HepG2 (cell line): ENCODE measurements around the gene NOP14. TPM values are rescaled to one million over a fixed set of nuclear protein-coding genes. Genes with fewer than 3 reads are reported as not detected.

Experiments
- AFF4 ChIP-seq: sonication (generic); formaldehyde crosslinking; IDR thresholded peaks from 2 replicates; pipeline ENCODE4 v1.4.0; 2020; ENCODE audit warnings: missing genetic modification reagents
- ERF ChIP-seq: IDR thresholded peaks from 2 replicates; pipeline ENCODE4 v1.6.1; 2018; ENCODE audit warnings: missing biosample characterization, missing genetic modification reagents
- HDAC1 ChIP-seq: sonication (generic); formaldehyde crosslinking; IDR thresholded peaks from 2 replicates; pipeline ENCODE4 v1.5.1; 2020; ENCODE audit warnings: mild to moderate bottlenecking, missing genetic modification reagents
- MXI1 ChIP-seq: IDR thresholded peaks from 3 replicates; pipeline ENCODE4 v1.6.1; 2012; ENCODE audit warnings: low read depth, low read length, inconsistent platforms, borderline replicate concordance
- PHB2 ChIP-seq: fragments of 450-650 bp; IDR thresholded peaks from 2 replicates; pipeline ENCODE4 v1.6.1; 2018; ENCODE audit not compliant: partially characterized antibody
- ZNF260 ChIP-seq: sonication (generic); formaldehyde crosslinking; IDR thresholded peaks from 2 replicates; pipeline ENCODE4 v1.4.0; 2020; ENCODE audit warnings: missing genetic modification reagents, low read depth, mild to moderate bottlenecking, borderline replicate concordance
- ZNF562 ChIP-seq: sonication (generic); formaldehyde crosslinking; IDR thresholded peaks from 2 replicates; pipeline ENCODE4 v1.8.0; 2022; ENCODE audit warnings: missing genetic modification reagents, borderline replicate concordance
- ZSCAN21 ChIP-seq: sonication (generic); formaldehyde crosslinking; IDR thresholded peaks from 2 replicates; pipeline ENCODE4 v1.8.0; 2022; ENCODE audit warnings: mild to moderate bottlenecking, missing genetic modification reagents, moderate library complexity, borderline replicate concordance
- polyA plus RNA-seq, 8 experiments: library from polyadenylated mRNA; depleted of rRNA in 3 of 8; stranded (reverse) in 7 of 8; unstranded in 1 of 8; fragments of >200 nt; fragmentation: Illumina TruSeq in 4 of 8; extraction: Trizol in 4 of 8; gene quantifications; 2 replicates each; pipeline versions ENCODE4 v1.2.1 to v1.2.3, GENCODE V29; 2011 to 2016; ENCODE audit warnings: low read depth in 4 of 8, missing spikeins in 1 of 8, mixed read lengths in 1 of 8; ENCODE audit not compliant: insufficient read depth in 1 of 8
- total RNA-seq, 5 experiments: library from RNA; depleted of rRNA; stranded (reverse); fragments of >200 nt; fragmentation: Illumina TruSeq; extraction: Trizol; gene quantifications; 2 replicates each; pipeline ENCODE4 v1.2.3, GENCODE V29; 2016; ENCODE audit warnings: low read depth in 1 of 5
- TF ChIP-seq, protein P1 (sequence below): sonication (generic); formaldehyde crosslinking; IDR thresholded peaks from 2 replicates; pipeline ENCODE4 v1.5.0; 2020; ENCODE audit warnings: missing genetic modification reagents
- TF ChIP-seq, protein P2 (sequence below): IDR thresholded peaks from 2 replicates; pipeline ENCODE4 v1.4.0; 2020; ENCODE audit warnings: mild to moderate bottlenecking, missing genetic modification reagents

The NOP14 gene
- total and polyA plus RNA-seq, 2 of the 13 experiments (the other 11 are each of a cell fraction or from before 2014, with no cell fraction given) = 6.9 to 47.9 TPM

DNA sequence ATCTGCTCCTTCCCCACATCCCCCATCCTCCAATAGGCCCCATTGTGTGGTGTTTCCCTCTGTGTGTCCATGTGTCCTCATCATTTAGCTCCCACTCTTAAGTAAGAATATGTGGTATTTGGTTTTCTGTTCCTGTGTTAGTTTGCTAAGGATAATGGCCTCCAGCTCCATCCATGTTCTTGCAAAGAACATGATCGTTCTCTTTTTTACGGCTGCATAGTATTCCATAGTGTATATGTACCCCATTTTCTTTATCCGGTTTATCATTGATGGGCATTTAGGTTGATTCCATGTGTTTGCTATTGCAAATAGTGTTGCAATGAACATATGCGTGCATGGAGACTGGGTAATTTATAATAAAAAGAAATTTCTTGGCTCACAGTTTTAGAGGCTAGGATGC, 31.7 kb upstream of the NOP14 start (continued):
- no peak for TF ChIP-seq AFF4 (CRISPR knock-in tag)
- no peak for TF ChIP-seq HDAC1 (CRISPR knock-in tag)
- TF ChIP-seq, protein P1, sequence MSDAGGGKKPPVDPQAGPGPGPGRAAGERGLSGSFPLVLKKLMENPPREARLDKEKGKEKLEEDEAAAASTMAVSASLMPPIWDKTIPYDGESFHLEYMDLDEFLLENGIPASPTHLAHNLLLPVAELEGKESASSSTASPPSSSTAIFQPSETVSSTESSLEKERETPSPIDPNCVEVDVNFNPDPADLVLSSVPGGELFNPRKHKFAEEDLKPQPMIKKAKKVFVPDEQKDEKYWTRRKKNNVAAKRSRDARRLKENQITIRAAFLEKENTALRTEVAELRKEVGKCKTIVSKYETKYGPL (CRISPR knock-in tag) = no peak
- TF ChIP-seq ZSCAN21 (CRISPR knock-in tag) = no peak
- TF ChIP-seq ZNF562 (CRISPR knock-in tag) = no peak
- TF ChIP-seq MXI1 = no peak
- no peak for TF ChIP-seq ZNF260 (CRISPR knock-in tag)
- no peak for TF ChIP-seq ERF (CRISPR knock-in tag)
- no peak for TF ChIP-seq PHB2
- TF ChIP-seq, protein P2, sequence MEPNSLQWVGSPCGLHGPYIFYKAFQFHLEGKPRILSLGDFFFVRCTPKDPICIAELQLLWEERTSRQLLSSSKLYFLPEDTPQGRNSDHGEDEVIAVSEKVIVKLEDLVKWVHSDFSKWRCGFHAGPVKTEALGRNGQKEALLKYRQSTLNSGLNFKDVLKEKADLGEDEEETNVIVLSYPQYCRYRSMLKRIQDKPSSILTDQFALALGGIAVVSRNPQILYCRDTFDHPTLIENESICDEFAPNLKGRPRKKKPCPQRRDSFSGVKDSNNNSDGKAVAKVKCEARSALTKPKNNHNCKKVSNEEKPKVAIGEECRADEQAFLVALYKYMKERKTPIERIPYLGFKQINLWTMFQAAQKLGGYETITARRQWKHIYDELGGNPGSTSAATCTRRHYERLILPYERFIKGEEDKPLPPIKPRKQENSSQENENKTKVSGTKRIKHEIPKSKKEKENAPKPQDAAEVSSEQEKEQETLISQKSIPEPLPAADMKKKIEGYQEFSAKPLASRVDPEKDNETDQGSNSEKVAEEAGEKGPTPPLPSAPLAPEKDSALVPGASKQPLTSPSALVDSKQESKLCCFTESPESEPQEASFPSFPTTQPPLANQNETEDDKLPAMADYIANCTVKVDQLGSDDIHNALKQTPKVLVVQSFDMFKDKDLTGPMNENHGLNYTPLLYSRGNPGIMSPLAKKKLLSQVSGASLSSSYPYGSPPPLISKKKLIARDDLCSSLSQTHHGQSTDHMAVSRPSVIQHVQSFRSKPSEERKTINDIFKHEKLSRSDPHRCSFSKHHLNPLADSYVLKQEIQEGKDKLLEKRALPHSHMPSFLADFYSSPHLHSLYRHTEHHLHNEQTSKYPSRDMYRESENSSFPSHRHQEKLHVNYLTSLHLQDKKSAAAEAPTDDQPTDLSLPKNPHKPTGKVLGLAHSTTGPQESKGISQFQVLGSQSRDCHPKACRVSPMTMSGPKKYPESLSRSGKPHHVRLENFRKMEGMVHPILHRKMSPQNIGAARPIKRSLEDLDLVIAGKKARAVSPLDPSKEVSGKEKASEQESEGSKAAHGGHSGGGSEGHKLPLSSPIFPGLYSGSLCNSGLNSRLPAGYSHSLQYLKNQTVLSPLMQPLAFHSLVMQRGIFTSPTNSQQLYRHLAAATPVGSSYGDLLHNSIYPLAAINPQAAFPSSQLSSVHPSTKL = no peak
